Nephron (organoid): ENCODE measurements around the gene POLQ.
"Not testable (repeated sequence)": the region's sequence is repeated elsewhere in the genome, so short reads cannot be mapped to it uniquely, and the experiment has no call there.

Experiments
- H3K27ac Mint-ChIP-seq, 3 experiments: 2 replicates each; pipeline ENCODE4 v1.8.0; 2020; ENCODE audit warnings: mixed read lengths in 3 of 3, mild to moderate bottlenecking in 2 of 3, moderate library complexity in 1 of 3
- H3K27me3 Mint-ChIP-seq: 2 replicates; pipeline ENCODE4 v1.8.0; 2021; ENCODE audit warnings: low read depth, mild to moderate bottlenecking, moderate library complexity, mixed read lengths
- H3K36me3 Mint-ChIP-seq: 2 replicates; pipeline ENCODE4 v1.8.0; 2020; ENCODE audit warnings: low read depth, mixed read lengths
- H3K4me1 Mint-ChIP-seq: 2 replicates; pipeline ENCODE4 v1.8.0; 2020; ENCODE audit warnings: mixed read lengths
- H3K4me3 Mint-ChIP-seq, 3 experiments: 2 replicates each; pipeline ENCODE4 v1.8.0; 2020; ENCODE audit warnings: mild to moderate bottlenecking in 3 of 3, mixed read lengths in 3 of 3, moderate library complexity in 2 of 3
- H3K9me3 Mint-ChIP-seq: 2 replicates; pipeline ENCODE4 v1.8.0; 2020; ENCODE audit warnings: mixed read lengths
- CTCF ChIP-seq, 3 experiments: fragments of 200-600 bp; sonication (generic); IDR thresholded peaks; one replicate each; pipeline ENCODE4 v1.5.0; 2021; ENCODE audit warnings: antibody characterized with exemption in 3 of 3; ENCODE audit not compliant: unreplicated experiment in 3 of 3

POLQ gene

DNA sequence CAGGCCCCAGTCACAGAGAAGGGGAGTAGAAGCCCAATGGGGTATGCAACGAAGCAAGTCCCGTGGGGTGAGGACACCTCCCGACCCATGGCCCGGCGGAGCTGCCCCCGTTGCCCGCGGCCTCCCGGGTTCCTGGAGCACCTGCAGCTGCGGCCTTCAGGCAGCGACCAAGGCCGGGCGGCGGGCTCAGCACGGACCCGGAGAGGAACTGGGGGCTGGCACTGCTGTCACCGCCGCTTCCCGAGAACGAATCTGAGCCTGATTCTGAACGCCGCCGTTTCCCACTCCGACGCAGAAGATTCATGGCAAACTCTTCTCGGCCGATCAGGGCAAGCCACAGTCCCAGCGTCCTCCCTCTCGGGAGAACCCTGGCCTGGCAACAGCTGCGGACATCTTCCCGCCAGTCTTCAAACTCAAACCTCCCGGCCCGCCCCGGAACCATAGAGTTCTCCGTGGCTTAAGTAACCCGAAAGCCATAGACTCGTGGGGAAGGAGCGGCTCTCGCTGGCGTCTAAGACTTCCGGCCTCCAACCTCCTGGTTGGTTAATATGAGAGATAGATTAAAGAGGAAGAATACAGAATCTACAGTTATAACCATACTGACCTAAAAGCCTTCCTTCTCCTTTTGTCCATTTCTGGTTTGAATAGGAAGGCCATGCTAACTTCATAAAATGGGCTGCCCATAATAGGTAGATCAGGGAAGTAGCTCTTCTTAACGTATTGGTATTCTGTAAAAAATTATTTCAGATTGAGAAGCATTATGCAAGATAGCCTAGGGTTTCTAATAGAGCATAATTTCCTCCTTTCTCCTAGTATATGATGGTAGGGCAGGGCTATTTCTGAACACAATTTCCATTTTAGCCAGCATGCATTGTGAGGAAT lies at the start of gene POLQ:
TSS of gene POLQ (minus strand) at position 415 of the 882 bp plus-strand sequence. CDS start at position 304, 111 bp downstream.
- peaks cover 8% of the 10 kb centered on the region for H3K4me1 Mint-ChIP-seq
- H3K27ac Mint-ChIP-seq = peak within 1 kb of the TSS; percentile 85 to 92 (median 91)
- H3K4me3 Mint-ChIP-seq = peak within 1 kb of the TSS; percentile 85 to 91 (median 90)
- no peak for TF ChIP-seq CTCF (IDR thresholded peaks at IDR 0.05; ENCODE audit: unreplicated experiment in 3 of 3)
- H3K9me3 Mint-ChIP-seq = no peaks in the 10 kb centered on the region
- H3K27me3 Mint-ChIP-seq = no peaks in the 10 kb centered on the region
- H3K36me3 Mint-ChIP-seq = peaks cover 5% of the 10 kb centered on the region

DNA sequence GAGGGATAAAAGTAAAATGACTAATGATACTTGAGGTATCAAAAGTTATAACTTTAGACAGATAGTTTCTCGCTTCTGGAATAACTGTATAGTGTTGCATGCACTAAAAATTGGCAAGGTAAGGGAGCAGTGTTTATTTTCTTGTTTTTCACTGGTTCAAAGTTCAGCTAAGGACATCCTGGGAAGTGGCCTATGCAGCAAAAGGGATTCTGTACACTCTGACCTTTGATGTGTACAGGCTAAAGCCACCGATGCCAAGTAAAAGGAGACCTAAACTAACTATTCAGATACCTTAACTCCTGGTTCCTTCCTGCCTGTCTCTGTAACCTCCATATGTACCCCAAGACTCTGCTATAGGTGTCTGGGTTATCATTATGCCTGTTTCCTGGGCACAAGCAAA lies 49.1 kb upstream of the POLQ start:
- no peaks in the 10 kb centered on the region for H3K9me3 Mint-ChIP-seq
- H3K27ac Mint-ChIP-seq = no peak overlapping the region
- H3K36me3 Mint-ChIP-seq = no peaks in the 10 kb centered on the region
- H3K4me1 Mint-ChIP-seq = peaks cover 4% of the 10 kb centered on the region
- H3K27me3 Mint-ChIP-seq = peaks cover 8% of the 10 kb centered on the region
- TF ChIP-seq CTCF (IDR thresholded peaks at IDR 0.05; ENCODE audit: unreplicated experiment in 3 of 3) = no peak
- H3K4me3 Mint-ChIP-seq = no peak overlapping the region

DNA sequence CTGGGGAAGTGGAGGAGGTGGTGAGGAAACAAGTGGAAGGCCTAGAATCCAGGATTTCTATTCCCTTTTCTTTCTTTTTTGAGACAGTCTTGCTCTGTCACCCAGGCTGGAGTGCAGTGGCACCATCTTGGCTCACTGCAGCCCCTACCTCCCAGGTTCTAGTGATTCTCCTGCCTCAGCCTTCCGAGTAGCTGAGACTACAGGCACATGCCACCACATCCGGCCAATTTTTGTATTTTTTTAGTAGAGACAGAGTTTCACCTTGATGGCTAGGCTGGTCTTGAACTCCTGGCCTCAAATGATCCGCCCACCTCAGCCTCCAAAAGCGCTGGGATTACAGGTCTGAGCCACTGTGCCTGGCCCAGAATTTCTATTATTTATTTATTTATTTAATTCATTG lies 48.0 kb upstream of the POLQ start:
- not testable (repeated sequence) for H3K36me3 Mint-ChIP-seq, H3K9me3 Mint-ChIP-seq, H3K4me3 Mint-ChIP-seq, H3K27ac Mint-ChIP-seq, H3K27me3 Mint-ChIP-seq, H3K4me1 Mint-ChIP-seq

DNA sequence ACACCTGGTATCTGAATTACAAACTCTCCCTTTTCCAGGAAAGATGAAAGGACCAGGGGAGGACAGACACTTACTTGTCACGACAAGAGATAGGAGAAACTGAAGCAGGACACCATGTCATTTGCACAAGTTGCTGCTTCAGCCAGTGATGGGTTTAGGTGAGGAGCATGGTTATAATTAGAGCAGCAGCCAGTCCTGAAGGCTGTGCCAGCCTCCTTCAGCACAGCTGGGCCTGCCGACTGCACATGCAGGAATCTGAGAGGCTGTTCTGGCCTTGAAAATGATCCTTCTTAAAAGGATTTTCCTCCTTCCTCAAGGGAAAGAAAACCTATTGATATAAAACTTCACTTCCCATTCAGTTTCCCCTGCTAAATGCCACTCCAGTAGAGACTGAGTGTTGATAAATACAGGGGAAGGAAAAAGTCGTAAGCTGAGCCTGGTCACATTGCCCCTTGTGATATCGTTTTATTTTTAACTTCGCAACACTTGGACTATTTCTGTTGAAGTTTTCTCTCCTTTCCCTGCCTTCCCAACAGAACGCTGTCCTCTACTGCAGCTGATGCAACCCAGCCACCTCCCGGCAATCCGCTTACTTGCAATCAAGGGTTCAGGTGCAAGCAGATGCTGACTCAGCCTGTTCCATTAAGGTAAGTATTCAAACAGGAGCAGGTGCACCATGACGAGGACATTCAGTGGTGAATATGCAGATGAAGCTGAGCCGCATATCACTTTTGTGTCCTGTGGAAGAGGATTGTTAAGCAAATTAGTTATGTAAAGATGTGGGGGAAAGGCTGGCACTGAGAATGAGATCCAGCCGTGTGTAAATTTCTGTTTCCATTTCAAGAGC lies 47.3 kb upstream of the POLQ start, which contains the start of gene FBXO40:
TSS of gene FBXO40 (plus strand) at position 524 of the 847 bp plus-strand sequence. CDS start 27,197 bp downstream, outside the sequence.
- Mint-ChIP-seq H3K9me3 (no peaks in the 10 kb centered on the region), H3K27ac (no peak within 1 kb of the TSS), H3K4me1 (peaks cover 4% of the 10 kb centered on the region), H3K4me3 (no peak within 1 kb of the TSS), H3K27me3 (peaks cover 8% of the 10 kb centered on the region), H3K36me3 (no peaks in the 10 kb centered on the region)
- no peak for TF ChIP-seq CTCF (IDR thresholded peaks at IDR 0.05; ENCODE audit: unreplicated experiment in 3 of 3)

DNA sequence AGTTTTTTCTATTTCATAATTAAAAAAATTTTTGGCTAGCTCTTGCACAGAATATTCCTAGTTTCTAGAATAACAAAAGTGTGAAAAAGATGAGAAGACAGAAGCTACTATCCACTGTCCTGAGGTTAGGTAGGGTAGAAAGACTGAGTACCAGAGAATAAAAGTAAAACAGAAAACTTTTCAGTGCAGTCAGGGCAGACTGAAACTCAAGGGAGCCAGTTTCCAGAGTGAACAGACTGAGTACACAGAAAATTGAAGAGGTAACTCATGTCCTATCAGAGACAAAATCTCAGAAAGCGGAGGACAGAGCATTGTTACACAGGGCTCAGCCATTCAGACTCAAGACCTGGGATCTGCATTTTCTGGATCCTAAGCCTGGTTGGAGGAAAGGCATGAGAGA lies 38.6 kb upstream of the POLQ start:
- no peak for TF ChIP-seq CTCF (IDR thresholded peaks at IDR 0.05; ENCODE audit: unreplicated experiment in 3 of 3)
- Mint-ChIP-seq H3K4me3 (no peak overlapping the region), H3K36me3 (no peaks in the 10 kb centered on the region), H3K4me1 (no peaks in the 10 kb centered on the region), H3K9me3 (no peaks in the 10 kb centered on the region), H3K27ac (no peak overlapping the region), H3K27me3 (no peaks in the 10 kb centered on the region)

DNA sequence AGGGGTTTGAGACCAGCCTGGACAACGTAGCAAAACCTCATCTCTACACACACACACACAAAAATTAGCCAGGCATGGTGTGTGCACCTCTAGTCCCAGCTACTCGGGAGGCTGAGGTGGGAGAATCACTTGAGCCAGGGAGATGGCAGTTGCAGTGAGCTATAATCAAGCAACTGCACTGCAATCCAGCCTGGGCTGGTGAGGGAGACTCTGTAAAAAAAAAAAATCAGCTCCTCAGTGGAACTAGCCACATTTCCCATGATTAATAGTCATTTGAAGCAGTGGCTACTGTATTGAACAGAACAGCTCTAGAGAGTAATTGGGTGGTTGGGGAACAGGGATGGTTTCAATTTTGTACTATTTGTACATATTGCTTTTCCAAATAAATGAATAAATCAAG lies 35.9 kb upstream of the POLQ start:
- Mint-ChIP-seq H3K36me3 (no peaks in the 10 kb centered on the region), H3K4me1 (no peaks in the 10 kb centered on the region), H3K27ac (no peak overlapping the region), H3K27me3 (no peaks in the 10 kb centered on the region), H3K9me3 (no peaks in the 10 kb centered on the region), H3K4me3 (no peak overlapping the region)
- TF ChIP-seq CTCF (IDR thresholded peaks at IDR 0.05; ENCODE audit: unreplicated experiment in 3 of 3) = no peak
